GM18861 (cell line): ENCODE results near the gene MRPL34.
"Not testable (repeated sequence)": the region's sequence is repeated elsewhere in the genome, so short reads cannot be mapped to it uniquely, and the experiment has no call there.

Source experiments
- ATAC-seq: cut with Tn5 transposase; IDR thresholded peaks from one replicate; pipeline ENCODE4 v1.9.1; 2021; ENCODE audit not compliant: unreplicated experiment

MRPL34 gene

DNA sequence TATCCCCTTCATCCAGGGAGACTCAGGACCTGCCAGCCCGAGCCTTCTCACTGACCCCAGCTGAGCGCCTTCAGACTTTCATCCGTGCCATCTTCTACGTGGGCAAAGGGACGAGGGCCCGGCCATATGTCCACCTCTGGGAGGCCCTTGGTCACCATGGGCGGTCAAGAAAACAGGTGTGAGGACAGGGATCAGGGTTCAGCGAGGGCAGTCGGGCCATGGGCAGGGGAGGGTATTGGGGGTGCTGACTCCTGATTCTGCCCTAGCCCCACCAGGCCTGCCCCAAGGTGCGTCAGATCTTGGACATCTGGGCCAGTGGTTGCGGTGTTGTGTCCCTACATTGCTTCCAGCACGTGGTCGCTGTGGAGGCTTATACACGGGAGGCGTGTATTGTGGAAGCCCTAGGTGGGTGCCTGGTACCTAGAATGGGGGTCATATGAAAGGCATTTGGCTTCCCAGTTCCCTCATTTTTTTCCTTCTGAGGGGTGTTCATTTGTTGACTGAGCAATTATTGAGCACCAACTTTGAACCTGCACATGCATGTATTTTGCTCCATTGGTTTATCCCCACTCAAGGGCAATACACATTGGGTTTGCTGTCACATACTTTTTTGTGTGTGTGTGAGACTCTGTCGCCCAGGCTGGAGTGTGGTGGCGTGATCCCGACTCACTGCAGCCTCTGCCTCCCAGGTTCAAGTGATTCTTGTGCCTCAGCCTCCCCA, 20.1 kb upstream of the MRPL34 start:
- ATAC-seq, result no peak

DNA sequence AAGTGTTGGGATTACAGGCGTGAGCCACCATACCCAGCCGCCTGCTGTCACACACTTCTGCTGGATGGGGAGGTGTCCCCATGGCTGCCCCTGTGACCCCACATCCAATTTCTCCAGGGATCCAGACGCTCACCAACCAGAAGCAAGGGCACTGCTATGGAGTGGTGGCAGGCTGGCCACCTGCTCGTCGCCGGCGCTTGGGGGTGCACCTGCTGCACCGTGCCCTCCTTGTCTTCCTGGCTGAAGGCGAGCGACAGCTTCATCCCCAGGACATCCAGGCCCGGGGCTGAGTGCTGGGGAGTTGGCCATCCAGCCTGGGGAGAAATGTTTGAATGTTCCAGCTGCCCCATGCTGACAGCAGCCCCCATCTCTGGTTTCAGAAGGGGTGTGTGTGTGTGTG, 19.4 kb upstream of the MRPL34 start:
- ATAC-seq, result no peak

DNA sequence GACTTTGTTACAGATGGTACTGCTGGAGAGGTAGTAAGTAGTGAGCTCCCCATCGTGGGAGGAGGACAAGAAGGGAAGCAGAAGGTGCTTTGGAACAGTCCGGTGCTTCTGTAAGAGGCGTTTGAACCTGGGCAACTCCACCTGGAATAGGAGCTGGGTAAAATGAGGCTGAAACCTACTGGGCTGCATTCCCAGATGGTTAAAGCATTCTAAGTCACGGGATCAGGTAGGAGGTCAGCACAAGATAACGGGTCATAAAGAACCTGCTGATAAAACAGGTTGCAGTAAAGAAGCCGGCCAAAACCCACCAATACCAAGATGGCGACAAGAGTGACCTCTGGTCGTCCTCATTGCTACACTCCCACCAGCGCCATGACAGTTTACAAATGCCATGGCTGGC, 18.9 kb upstream of the MRPL34 start:
- ATAC-seq, result no peak

DNA sequence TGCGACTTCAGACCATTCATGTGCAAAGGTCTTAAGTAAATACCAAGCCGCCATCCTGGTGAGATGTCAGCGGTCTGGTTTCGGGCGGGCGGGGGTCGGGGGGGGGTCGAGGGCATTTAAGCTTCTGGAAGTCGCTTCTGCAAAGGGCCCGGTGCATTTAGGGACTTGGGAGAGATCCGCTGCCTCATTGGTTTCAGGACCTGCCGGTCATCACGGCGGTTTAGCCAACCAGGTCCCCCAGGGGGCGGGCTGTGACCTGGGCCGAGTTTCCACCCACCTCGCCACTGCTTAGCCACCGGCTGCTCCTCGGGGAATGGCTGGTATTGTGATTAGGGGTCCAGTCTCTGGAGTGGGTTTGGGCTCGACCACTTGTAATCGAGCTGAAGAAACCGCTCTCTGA, 16.2 kb upstream of the MRPL34 start:
- ATAC-seq, result no peak

DNA sequence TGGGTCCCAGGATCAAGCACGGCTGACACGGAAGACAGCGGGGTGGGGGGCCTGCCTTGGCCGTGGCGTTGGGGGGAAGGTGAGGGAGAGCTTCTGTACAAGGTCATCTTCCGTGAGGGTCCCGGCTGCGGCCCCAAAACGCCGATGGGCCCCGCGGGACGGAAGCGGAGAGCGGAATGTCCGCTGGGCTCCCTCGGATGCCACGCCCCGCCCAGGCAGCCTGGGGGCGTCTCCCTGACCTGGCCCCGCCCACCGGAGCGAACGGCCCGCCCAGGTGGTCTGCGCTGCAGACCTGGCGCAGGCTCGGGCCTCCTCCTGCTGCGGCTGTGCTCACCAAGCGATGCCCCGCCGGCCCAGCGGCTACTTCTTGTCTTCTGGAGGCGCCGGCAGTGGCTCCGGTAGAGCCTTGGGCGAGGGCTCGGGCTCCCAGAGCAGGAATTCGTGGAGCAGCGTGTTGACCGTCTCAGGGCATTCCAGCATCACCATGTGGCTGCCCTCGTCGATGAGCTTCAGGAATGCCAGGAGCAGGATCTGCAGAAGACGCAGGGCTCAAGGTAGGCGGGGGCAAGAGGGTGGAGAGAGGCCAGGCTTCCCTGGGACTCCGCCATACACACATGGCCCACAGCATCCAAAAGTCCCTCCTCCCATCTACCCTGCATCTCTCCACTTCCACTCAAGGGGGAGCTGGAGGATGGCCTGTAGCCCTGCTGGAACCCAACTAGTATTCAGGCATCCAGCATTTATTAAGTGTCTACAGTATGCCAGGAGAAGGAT, 13.2 kb upstream of the MRPL34 start:
- ATAC-seq, result peak; percentile 61

DNA sequence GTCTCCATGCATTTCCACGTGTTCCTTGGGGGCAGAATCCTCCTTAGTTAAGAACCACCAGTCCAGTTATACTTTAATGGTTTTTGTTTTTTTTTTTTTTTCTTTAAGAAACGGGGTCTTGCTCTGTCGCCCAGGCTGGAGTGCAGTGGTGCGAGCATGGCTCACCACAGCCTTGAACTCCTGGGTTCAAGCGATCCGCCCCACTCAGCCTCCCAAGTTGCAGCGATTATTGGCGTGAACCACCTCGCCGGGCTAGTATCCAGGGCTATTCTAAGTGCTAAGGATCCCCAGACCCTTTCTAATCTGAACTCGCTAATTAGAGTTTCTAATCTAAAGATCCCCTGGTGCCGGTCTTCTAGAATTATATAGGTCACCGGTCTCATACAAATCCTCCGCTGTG, 12.1 kb upstream of the MRPL34 start:
- ATAC-seq, result no peak

DNA sequence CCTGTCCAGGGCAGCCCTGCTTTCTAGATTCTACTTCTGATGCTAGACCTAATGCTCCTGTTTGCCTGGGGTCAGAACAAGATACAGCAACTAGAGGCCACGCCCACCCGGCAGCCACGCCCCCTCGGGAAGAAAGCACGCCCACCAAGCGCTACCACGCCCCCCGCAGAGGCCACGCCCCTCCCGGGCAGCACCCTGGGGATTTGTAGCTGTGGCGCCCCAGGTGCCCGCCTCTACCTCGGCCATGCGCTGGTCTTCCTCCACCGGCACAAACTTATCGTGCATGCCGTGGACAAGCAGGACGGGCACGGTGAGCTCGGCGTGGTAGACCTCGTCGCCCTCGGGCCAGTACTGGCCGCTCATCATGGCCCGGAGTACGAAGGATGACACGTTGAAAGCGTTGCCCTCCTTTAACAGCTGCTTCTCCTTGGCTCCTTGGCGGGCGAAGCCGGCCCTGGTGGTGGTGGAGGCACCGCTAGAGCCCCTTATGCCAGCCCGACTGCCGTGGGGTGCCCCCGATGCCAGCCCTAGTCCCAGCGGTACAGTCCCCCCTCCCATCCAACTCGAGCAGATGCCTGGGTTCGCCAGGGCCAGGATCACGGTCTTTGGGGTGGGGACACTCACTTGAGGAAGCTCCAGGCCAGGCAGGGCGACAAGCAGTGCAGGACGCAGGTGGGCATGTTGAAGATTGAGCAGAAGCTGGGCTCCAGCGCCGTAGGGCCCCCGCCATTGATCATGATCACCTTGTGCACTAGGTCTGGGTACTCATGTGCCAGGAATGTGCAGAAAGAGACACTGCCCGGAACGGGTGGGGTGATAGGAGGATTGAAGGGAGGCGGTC, 11.4 kb upstream of the MRPL34 start:
- no peak for ATAC-seq

DNA sequence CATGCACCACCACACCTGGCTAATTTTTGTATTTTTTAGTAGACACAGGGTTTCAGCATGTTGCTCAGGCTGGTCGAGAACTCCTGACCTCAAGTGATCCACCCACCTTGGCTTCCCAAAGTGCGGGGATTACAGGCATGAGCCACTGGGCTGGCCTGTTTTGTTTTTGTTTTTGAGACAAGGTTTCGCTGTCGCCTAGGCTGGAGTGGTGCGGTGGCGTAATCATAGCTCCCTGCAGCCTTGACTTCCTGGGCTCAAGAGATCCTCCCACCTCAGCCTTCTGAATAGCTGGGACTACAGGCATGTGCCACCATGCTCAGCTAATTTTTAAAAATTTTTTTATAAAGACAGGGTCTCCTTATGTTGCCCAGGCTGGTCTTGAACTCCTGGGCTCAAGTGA, 10.1 kb upstream of the MRPL34 start:
- not testable (repeated sequence) for ATAC-seq

DNA sequence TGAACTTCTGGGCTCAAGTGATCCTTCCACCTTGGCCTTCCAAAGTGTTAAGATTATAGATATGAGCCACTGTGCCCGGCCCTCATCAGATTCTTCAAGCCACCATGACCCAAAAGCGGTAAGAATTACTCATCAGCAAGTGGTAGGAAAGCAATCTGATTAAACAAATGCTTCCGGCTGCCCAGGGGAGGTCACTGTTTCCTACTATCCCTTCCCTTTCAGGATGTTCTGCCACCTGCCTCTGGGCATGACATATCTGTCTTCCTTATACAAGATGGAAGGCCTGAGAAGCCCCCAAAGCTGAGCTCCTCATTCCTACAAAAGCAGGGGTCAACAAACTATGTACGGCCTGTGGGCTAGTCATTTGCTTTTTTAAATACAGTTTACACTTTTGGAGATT, 9.4 kb upstream of the MRPL34 start:
- no peak for ATAC-seq

DNA sequence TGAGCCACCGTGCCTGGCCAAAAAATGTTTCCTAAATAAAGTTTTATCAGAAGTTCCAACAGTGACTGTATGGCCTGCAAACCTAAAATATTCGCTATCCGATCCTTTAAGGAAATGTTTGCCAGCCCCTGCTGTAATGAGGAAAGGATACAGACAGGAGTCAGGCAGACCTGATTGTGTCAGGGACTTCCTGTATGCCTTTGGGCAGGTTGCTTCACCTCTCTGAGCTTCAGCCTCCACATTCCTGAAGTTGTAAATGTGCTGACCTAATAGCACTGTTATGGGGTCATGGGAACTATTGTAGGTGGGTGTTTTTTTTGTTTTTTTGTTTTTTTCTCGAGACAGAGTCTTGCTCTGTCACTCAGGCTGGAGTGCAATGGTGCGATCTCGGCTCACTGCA, 8.7 kb upstream of the MRPL34 start:
- no peak for ATAC-seq

DNA sequence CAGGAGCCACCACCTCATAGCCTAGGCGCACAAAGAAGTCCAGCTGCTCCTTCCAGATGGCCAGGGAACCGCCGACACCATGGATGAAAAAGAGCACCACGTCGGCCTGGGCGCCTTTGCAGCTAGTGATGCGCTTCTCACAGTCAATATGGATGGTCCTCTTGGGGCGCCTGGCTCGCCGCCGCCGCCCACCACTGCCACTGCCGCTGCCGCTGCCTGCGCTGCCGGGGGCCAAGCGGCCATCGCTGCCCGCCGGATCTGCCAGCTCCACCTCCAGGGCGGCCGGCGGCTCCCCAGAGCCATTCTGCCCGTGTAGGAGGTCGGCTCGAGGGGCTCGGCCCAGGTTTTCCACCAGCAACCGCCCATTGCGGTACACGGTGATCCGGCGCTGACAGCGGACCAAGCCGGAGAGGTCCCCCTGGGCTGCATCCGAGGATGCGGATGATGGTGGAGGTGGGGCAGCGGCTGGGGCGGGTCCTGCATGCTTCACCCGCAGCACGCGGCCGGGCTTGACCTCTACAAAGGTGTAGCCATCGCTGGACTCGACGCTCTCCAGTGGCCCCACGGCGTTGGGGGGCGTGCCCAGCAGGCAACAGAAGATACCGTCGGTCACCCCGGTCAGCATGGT, 4.6 kb upstream of the MRPL34 start:
- ATAC-seq, result no peak

DNA sequence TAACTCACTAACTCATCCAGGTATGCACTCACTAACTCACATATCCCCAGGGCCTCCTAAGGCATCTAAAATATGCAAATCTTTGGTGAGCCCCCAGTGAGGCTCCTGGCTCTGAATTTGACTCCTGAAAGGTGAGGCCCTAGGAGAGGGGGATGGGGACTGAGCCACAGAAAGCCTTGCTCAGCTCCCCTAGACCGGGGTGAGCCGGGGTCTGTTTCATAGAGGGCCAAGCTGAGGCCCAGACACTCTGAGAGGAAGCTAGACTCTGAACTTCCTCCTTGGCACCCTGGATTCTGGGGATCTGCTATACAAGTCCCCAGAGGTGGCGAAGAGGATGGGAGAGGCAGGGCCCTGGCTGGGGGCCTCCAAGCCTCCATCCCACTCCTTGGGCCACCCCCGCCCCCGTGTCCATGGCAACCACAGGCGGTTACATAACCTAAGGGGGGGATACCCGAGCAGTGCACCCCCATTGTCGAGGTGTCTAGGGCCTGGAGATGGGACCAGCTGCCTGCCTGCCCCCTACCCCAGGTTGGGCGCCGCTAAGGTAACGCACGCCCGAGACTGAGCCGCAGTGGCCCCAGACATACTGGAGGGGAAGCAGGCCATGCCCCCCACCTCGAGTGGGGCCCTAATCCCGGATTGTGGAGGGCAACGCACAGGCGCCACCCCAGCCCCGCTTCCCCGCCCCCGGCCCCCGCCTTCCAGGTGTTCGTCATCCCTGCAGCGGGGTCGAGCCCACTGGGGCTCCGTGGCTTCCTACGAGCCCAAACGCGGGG, 3.1 kb upstream of the MRPL34 start:
- ATAC-seq, result no peak

DNA sequence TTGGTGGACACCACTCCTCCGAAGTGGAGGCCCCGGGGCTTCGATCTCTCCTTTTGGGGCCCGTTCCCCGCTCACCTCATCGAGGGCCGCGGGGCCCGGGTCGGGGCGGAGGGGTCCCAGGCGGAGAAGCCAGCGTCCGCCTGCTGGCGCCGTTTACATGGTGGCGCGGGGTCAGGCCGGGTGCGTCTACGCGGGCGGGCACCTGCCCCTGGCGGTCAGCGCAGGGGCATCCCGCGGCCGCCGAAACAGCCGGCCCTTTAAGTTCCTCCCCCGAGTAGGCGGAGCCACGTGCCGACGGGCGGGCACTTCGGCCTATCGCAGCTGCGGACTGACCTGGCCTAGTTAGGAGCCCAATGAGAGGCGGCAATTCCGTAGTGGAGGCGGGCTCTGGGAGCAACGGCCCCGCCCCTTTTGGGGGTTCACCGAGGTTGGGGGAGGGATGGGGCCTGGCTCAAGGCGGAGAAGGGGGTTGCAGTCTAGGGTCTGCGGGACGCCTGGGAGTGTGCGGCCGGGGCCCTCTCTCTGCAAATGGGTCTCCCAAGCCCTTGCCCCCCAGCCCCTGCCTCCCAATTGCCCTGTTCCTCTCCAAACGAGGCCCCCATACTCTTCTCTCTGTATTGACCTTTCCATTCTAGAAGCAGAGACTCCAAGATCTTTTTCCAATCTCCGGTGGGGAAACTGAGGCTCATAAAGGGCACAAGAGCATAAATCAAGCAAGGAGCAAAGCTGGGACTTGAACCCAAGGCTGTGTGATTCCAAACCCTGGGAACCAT, 2.3 kb upstream of the MRPL34 start, which contains the start of gene ABHD8:
Gene ABHD8, minus strand, starts transcription at position 259 of the 773 bp plus-strand sequence. CDS start 1,809 bp downstream, outside the sequence.
- peak; percentile 38 for ATAC-seq

DNA sequence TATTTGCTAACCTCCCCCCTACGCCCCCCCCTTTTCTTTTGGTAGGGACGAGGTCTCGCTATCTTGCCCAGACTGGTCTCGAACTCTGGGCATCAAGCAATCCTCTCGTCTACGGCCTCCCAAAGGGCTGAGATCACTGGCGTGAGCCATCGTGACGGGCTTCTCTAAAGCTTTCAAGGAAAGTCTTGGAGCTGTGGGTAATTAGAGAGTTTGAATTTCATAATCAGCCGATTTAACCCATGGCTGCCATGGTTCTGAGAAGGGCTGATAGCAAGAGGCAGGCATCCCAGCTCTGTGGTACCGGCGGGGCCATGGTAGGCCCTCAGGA, 1.8 kb upstream of the MRPL34 start:
- no peak for ATAC-seq

DNA sequence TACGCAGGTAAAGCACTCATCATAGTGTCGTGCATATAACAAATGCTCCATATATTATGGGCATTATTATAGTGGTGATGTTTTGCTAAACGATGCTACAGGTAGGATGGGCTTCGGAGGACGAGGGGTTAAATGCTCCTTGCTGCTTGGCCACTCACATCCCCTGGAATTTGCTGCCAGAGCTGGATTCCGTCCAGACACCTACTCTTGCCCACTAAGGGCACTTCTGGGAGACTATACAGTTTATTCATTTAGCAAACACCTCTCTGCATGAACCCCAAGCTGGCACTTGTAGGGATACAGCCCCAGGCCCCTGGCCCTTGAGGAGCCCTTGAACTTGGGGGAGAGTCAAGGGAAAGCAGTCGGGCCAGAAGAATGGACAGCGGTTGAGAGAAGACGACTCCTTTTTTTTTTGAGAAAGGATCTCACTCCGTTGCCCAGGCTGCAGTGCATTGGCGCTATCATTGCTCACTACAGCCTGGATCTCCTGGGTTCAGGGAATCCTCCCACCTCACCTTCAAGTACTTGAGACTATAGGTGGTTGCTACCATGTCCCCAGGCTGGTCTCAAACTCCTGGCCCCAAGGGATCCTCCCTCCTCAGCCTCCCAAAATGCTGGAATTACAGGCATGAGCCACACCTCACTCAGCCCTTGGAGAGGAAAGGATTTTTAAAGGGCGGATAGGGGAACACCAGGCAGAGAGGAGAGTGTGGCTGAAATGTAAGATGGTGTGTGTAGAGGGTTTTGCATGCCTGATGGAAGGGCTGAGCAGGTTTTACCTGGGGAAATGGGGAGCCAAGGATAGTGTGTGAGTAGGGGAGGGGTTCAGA, 1.1 kb upstream of the MRPL34 start:
- no peak for ATAC-seq

DNA sequence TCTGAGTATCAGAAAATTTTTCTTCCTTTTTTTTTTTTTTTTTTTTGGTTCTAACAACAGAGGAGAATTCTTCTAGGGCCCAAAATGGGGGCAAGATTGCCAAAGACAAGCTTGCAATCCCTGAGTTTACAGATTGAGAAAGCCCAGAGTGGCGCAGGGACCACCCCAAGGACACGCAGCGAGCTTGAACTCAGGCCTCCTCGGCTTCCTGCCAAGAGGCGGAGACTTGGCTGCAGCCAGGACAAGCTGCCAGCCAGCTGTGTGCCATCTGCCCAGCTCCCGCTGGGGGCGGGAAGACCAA, 506 bp upstream of the MRPL34 start:
- no peak for ATAC-seq

DNA sequence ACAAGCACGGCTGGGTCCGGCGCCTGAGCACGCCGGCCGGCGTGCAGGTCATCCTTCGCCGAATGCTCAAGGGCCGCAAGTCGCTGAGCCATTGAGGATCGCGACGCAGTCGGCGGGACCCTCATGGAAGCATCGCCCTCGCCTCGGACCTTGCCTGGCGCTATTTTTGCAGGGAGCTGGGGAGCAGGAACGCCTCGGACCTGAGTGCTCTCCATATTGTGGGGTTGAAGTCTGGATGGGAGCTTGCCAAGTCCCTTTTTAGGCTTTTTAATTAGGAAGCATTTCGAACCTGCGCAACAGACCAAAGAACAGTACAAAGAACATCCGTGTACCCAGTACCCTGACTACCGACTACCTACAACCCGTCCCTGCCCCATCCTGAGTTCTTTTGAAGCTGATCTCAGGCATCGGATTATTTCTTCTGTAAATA, 628 bp downstream of the MRPL34 start:
- no peak for ATAC-seq

DNA sequence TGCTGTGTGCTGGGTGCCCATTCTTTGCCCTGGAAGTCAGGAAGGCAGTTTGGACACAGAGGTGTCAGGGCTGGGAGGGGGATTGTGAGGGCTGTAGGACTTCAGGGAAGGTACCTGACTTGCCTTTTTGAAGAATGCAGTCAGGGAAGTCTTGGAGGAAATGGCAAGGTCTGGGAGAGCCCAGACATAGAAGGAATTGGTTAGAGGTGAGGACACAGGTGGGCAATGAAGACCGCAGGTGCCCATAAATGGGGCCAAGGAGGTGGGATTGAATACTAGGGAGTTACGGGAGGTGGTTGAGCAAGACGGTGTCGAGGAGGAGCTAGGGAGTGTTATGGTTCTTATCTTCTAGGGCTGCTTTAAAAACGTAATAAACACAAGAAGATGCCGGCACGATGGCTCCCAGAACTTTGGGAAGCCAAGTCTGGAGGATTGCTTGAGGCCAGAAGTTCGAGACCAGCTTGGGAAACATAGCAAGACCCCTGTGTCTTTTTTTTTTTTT, 2.3 kb downstream of the MRPL34 start:
- ATAC-seq, result no peak
